H1 (cell line): ENCODE data around the gene SLC13A5. TPM values are rescaled to one million over a fixed set of nuclear protein-coding genes. Genes with fewer than 3 reads are reported as not detected.
"Not testable (repeated sequence)": the region's sequence is repeated elsewhere in the genome, so short reads cannot be mapped to it uniquely, and the experiment has no call there.

ENCODE experiments used
- CTCF ChIA-PET: fragments of 300-600 bp; sonication (Branson Sonifier 250); formaldehyde crosslinking; loops from one replicate; lab custom pipeline; 2021; ENCODE audit not compliant: partially characterized antibody; lab: Charles Lee
- POLR2A ChIA-PET: fragments of 300-600 bp; sonication (Branson Sonifier 250); formaldehyde crosslinking; loops from one replicate; lab custom pipeline; 2021; ENCODE audit warnings: inconsistent platforms; ENCODE audit not compliant: partially characterized antibody; lab: Charles Lee
- DNase-seq, 2 experiments: peaks; one replicate each; pipeline versions ENCODE4 v3.0.0 to v3.0.0-alpha.2; 2010 to 2022; ENCODE audit warnings: low spot score in 2 of 2, low read depth in 1 of 2, mixed read lengths in 1 of 2
- FAIRE-seq: peaks from 2 replicates; lab custom pipeline; 2011; peaks lifted over from hg19 to GRCh38; lab: Jason Lieb, UNC
- H2AFZ ChIP-seq: 2 replicates; pipeline ENCODE4 v1.8.1; 2012; ENCODE audit warnings: low read length, inconsistent platforms
- H2AK5ac ChIP-seq: 2 replicates; pipeline ENCODE4 v1.6.1; 2013; ENCODE audit warnings: low read depth, low read length
- H2BK120ac ChIP-seq: replicated peaks from 2 replicates; pipeline ENCODE3; 2013; ENCODE audit warnings: low read depth, low read length, inconsistent platforms
- H2BK12ac ChIP-seq: 2 replicates; pipeline ENCODE4 v1.6.1; 2013; ENCODE audit warnings: low read depth, low read length
- H2BK15ac ChIP-seq: 2 replicates; pipeline ENCODE4 v1.6.1; 2013; ENCODE audit warnings: low read length
- H2BK20ac ChIP-seq: 2 replicates; pipeline ENCODE4 v1.6.1; 2013; ENCODE audit warnings: low read length
- H2BK5ac ChIP-seq: 2 replicates; pipeline ENCODE4 v1.6.1; 2013; ENCODE audit warnings: low read depth, low read length
- H3K14ac ChIP-seq: 2 replicates; pipeline ENCODE4 v1.6.1; 2013; ENCODE audit warnings: inconsistent platforms; ENCODE audit not compliant: insufficient read length
- H3K18ac ChIP-seq: 2 replicates; pipeline ENCODE4 v1.6.1; 2013; ENCODE audit warnings: low read length; ENCODE audit errors: extremely low read depth
- H3K23ac ChIP-seq: 2 replicates; pipeline ENCODE4 v1.6.1; 2013; ENCODE audit warnings: inconsistent platforms; ENCODE audit not compliant: insufficient read length
- H3K23me2 ChIP-seq: 2 replicates; pipeline ENCODE4 v1.6.1; 2013; ENCODE audit warnings: low read depth, low read length
- H3K27ac ChIP-seq: 2 replicates; pipeline ENCODE4 v1.6.1; 2011; ENCODE audit warnings: low read depth, low read length, inconsistent platforms
- H3K27me3 ChIP-seq, 4 experiments: replicated peaks in 1 of 4; 1 replicate in 1 of 4; 2 replicates in 3 of 4; pipeline versions ENCODE4 v1.6.1 to v1.8.1; 2011 to 2013; ENCODE audit warnings: low read length in 3 of 4, mild to moderate bottlenecking in 3 of 4, inconsistent platforms in 2 of 4, mixed read lengths in 2 of 4, moderate library complexity in 1 of 4; ENCODE audit not compliant: control insufficient read depth in 3 of 4, insufficient read depth in 3 of 4; ENCODE audit errors: extremely low read depth in 1 of 4
- H3K36me3 ChIP-seq, 4 experiments: 2 replicates each; pipeline versions ENCODE4 v1.6.1 to v1.8.1; 2011 to 2013; ENCODE audit warnings: mild to moderate bottlenecking in 4 of 4, low read length in 3 of 4, moderate library complexity in 2 of 4, control low read depth in 1 of 4, inconsistent platforms in 1 of 4; ENCODE audit not compliant: insufficient read depth in 4 of 4, control insufficient read depth in 2 of 4
- H3K4ac ChIP-seq: replicated peaks from 2 replicates; pipeline ENCODE3; 2013; ENCODE audit warnings: low read length, low read depth, mixed read lengths, inconsistent platforms; ENCODE audit not compliant: insufficient read length
- H3K4me1 ChIP-seq, 4 experiments: replicated peaks in 1 of 4; 1 replicate in 1 of 4; 2 replicates in 3 of 4; pipeline versions ENCODE4 v1.6.1 to v1.8.1; 2011 to 2013; ENCODE audit warnings: low read length in 3 of 4, inconsistent platforms in 2 of 4, mixed read lengths in 1 of 4; ENCODE audit not compliant: insufficient read depth in 4 of 4, control insufficient read depth in 3 of 4
- H3K4me2 ChIP-seq, 2 experiments: 2 replicates each; pipeline versions ENCODE4 v1.6.1 to v1.8.1; 2011 to 2013; ENCODE audit warnings: low read depth in 2 of 2, low read length in 2 of 2, control low read depth in 1 of 2, inconsistent platforms in 1 of 2, mild to moderate bottlenecking in 1 of 2; ENCODE audit not compliant: insufficient read depth in 1 of 2
- H3K4me3 ChIP-seq, 4 experiments: fragments of 200-600, 300-600 bp in 1 of 4; sonication (generic), shearing (Covaris generic), sonication (Bioruptor Twin) in 1 of 4; 2 replicates each; pipeline versions ENCODE4 v1.5.1 to v1.8.1; 2011 to 2016; ENCODE audit warnings: low read length in 4 of 4, low read depth in 3 of 4, control low read depth in 2 of 4, inconsistent platforms in 2 of 4, mild to moderate bottlenecking in 2 of 4, mixed read lengths in 1 of 4, moderate library complexity in 1 of 4; ENCODE audit not compliant: insufficient read depth in 2 of 4; ENCODE audit errors: extremely low read depth in 1 of 4
- H3K56ac ChIP-seq: replicated peaks from 2 replicates; pipeline ENCODE3; 2013; ENCODE audit warnings: low read depth, mild to moderate bottlenecking, mixed read lengths, low read length, inconsistent platforms; ENCODE audit not compliant: insufficient read length
- H3K79me1 ChIP-seq: 2 replicates; pipeline ENCODE4 v1.6.1; 2013; ENCODE audit warnings: low read depth, low read length, control low read depth
- H3K79me2 ChIP-seq, 2 experiments: 2 replicates each; pipeline versions ENCODE4 v1.6.1 to v1.8.1; 2012 to 2013; ENCODE audit warnings: low read length in 2 of 2, mild to moderate bottlenecking in 2 of 2, inconsistent platforms in 1 of 2; ENCODE audit not compliant: insufficient read depth in 2 of 2, control insufficient read depth in 1 of 2
- H3K9ac ChIP-seq, 4 experiments: replicated peaks in 1 of 4; 1 replicate in 1 of 4; 2 replicates in 3 of 4; pipeline versions ENCODE4 v1.6.1 to v1.8.1; 2011 to 2013; ENCODE audit warnings: low read depth in 3 of 4, low read length in 3 of 4, control low read depth in 2 of 4, mild to moderate bottlenecking in 2 of 4, moderate library complexity in 2 of 4, inconsistent platforms in 1 of 4; ENCODE audit errors: extremely low read depth in 1 of 4
- H3K9me3 ChIP-seq, 2 experiments: 2 replicates each; pipeline versions ENCODE4 v1.6.1 to v1.8.1; 2012 to 2013; ENCODE audit warnings: mild to moderate bottlenecking in 2 of 2, moderate library complexity in 2 of 2, control low read depth in 1 of 2, inconsistent platforms in 1 of 2, low read depth in 1 of 2, low read length in 1 of 2, mixed read lengths in 1 of 2; ENCODE audit not compliant: insufficient read depth in 2 of 2
- H4K20me1 ChIP-seq, 2 experiments: replicated peaks in 1 of 2; 2 replicates each; pipeline versions ENCODE3 to v1.8.1; 2011 to 2013; ENCODE audit warnings: inconsistent platforms in 2 of 2, low read length in 2 of 2, mild to moderate bottlenecking in 1 of 2; ENCODE audit not compliant: insufficient read depth in 2 of 2, control insufficient read depth in 1 of 2
- H4K5ac ChIP-seq: 2 replicates; pipeline ENCODE4 v1.6.1; 2013; ENCODE audit warnings: low read length, low read depth, mixed read lengths, inconsistent platforms; ENCODE audit not compliant: insufficient read length
- H4K8ac ChIP-seq: 2 replicates; pipeline ENCODE4 v1.8.0; 2013; ENCODE audit warnings: mild to moderate bottlenecking, moderate library complexity, low read length, inconsistent platforms; ENCODE audit not compliant: insufficient read depth; ENCODE audit errors: extremely low read depth
- H4K91ac ChIP-seq: replicated peaks from 2 replicates; pipeline ENCODE3; 2013; ENCODE audit warnings: low read length, mixed read lengths, inconsistent platforms; ENCODE audit not compliant: insufficient read length
- WGBS, 2 experiments: shearing (Covaris generic) in 1 of 2; methylation state at CpG; one replicate each; pipeline versions ENCODE4 v1.1.6 to v1.1.7; 2013 to 2015; ENCODE audit warnings: low lambda C conversion rate in 2 of 2, mixed read lengths in 2 of 2, inconsistent platforms in 1 of 2, low coverage in 1 of 2, missing lambda C conversion rate in 1 of 2; ENCODE audit not compliant: insufficient replicate concordance in 2 of 2, insufficient coverage in 1 of 2, insufficient read length in 1 of 2; ENCODE audit errors: extremely low coverage in 1 of 2, missing lambda C conversion rate in 1 of 2; 5-methylcytosine and 5-hydroxymethylcytosine counted together
- polyA plus RNA-seq, 7 experiments: library from polyadenylated mRNA; depleted of rRNA in 3 of 7; stranded (reverse) in 5 of 7; unstranded in 2 of 7; fragments of >200 nt in 5 of 7; fragments of 200-250 nt in 2 of 7; gene quantifications; 1 replicate in 5 of 7; 2 replicates in 1 of 7; 4 replicates in 1 of 7; pipeline versions ENCODE4 v1.2.1 to v1.2.3, GENCODE V29; 2011 to 2013; ENCODE audit warnings: missing spikeins in 2 of 7, mixed read lengths in 2 of 7
- total RNA-seq: library from RNA; stranded (reverse); fragmentation: NEBNext Ultra II Directional; extraction: Animal tissue kit (Norgen Biotek cat#: 25700); gene quantifications from 2 replicates; pipeline ENCODE4 v1.2.1, GENCODE V29; 2021

SLC13A5 gene
- total and polyA plus RNA-seq, 2 of the 8 experiments (the other 6 are each of a cell fraction or from before 2014, with no cell fraction given), result 2.1 to 2.6 TPM

DNA sequence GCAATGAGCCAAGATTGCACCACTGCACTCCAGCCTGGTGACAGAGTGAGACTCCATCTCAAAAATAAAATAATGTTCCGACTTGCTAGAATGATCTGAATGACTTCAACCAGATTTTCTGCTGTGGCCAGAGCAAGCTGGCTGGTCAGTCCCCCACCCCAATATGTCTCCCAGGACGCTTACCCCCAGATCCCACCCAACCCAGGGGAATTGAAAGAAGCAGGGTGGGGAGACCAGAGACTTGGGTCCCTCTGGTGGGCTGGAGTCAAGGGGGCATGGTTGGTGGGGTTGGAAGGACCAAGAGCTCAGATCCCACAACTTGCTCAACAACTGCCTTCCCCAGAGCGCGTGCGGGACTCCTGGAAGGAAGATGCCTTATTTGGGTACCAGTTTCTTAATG lies 54.8 kb downstream of the SLC13A5 start:
- WGBS, 2 experiments, result 94% methylated on average over 2 of the region's 5 CpGs; no CpG with 5 or more reads in 1 of the 2 experiments

More for the DNA sequence above, 54.8 kb downstream of the SLC13A5 start:
- H3K4me2 ChIP-seq, H3K36me3 ChIP-seq, H2BK5ac ChIP-seq, H3K9me3 ChIP-seq, H4K8ac ChIP-seq, H4K5ac ChIP-seq, H3K23ac ChIP-seq, H2BK12ac ChIP-seq, H3K9ac ChIP-seq, H3K4ac ChIP-seq, DNase-seq, FAIRE-seq, H2BK120ac ChIP-seq, H3K79me1 ChIP-seq, H2BK20ac ChIP-seq, H2AK5ac ChIP-seq, H3K79me2 ChIP-seq, H3K14ac ChIP-seq, H3K56ac ChIP-seq, H3K18ac ChIP-seq, H3K4me3 ChIP-seq, POLR2A ChIA-PET, H3K27ac ChIP-seq, H2AFZ ChIP-seq, H4K20me1 ChIP-seq, H4K91ac ChIP-seq, H2BK15ac ChIP-seq: not testable (repeated sequence)
- Histone ChIP-seq H3K23me2 (peaks cover 13% of the 10 kb centered on the region), H3K27me3 (peaks cover 4 to 38% (median 30%) of the 10 kb centered on the region in 4 experiments), H3K4me1 (peaks cover 3 to 19% (median 13%) of the 10 kb centered on the region in 4 experiments)
- CTCF ChIA-PET, result interaction anchor here (1.1 to 1.7 kb wide), 2 partner anchors 8 to 185 kb away, joined by 3 to 6 read pairs; no protein-coding TSS in a partner anchor
